IPS-18a (cell line): ENCODE data around the gene FOXP1.

Source experiments
- H3K27ac ChIP-seq: one replicate; pipeline ENCODE4 v1.5.1; 2013; ENCODE audit warnings: low read length
- H3K27me3 ChIP-seq: one replicate; pipeline ENCODE4 v1.6.1; 2013; ENCODE audit warnings: mild to moderate bottlenecking, low read length; ENCODE audit not compliant: control insufficient read depth, insufficient read depth
- H3K36me3 ChIP-seq: one replicate; pipeline ENCODE4 v1.6.1; 2013; ENCODE audit warnings: low read depth, low read length; ENCODE audit not compliant: control insufficient read depth
- H3K4me1 ChIP-seq: one replicate; pipeline ENCODE4 v1.6.1; 2013; ENCODE audit warnings: low read depth, low read length; ENCODE audit not compliant: control insufficient read depth
- H3K4me3 ChIP-seq: one replicate; pipeline ENCODE4 v1.5.1; 2013; ENCODE audit warnings: low read length
- H3K9ac ChIP-seq: one replicate; pipeline ENCODE4 v1.6.1; 2013; ENCODE audit warnings: mild to moderate bottlenecking, low read length, moderate library complexity
- H3K9me3 ChIP-seq: one replicate; pipeline ENCODE4 v1.6.1; 2013; ENCODE audit warnings: low read depth, low read length; ENCODE audit not compliant: control insufficient read depth

Gene FOXP1

DNA sequence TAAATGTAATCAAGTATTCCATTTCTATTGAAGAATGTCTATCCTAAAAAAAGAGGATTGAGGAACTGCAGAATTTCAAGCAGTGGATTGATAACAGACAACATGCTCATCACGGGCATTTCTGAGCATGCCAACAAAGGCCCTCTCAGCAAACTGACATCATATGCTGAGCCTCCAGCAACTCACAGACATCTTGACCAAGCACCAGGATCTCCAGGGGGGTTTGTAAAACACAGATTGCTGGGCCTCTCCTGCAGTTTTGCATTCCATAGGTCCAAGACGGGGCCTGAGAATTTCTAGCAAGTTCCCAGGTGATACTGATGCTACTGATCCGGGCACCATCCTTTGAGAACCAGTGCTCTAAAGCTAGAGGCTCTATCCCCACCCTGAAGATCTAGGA lies 85.0 kb downstream of the FOXP1 start:
- Histone ChIP-seq H3K4me3 (no peak overlapping the region), H3K4me1 (peaks cover 37% of the 10 kb centered on the region), H3K9me3 (no peaks in the 10 kb centered on the region), H3K27me3 (no peaks in the 10 kb centered on the region), H3K9ac (no peak overlapping the region), H3K27ac (peak overlapping the region; percentile 5), H3K36me3 (no peaks in the 10 kb centered on the region)

DNA sequence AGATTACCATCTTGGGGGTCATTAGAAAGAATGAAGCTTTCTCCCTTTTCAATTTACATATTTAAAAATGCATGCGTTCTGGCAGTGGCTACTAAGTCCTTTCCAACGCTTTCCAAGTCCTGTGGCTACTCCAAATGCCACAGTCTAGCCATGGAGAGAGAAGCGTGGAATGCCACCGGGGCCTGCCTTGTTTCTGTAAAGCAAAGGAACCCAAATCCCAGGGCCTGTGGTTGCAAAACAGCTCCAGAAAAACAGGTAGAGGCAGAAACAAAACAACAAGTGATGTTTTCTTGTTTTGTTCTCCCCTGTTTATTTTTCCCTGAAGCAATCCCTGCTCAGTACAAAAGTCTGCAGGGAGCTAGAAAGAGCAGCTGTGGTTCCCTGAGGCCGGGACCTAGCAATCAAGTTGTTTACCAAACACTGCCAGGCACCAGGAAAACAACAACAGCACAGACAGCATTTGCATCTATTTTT lies 85.5 kb downstream of the FOXP1 start:
- Histone ChIP-seq H3K4me3 (no peak overlapping the region), H3K9ac (no peak overlapping the region), H3K27ac (peak overlapping the region; percentile 5), H3K27me3 (no peaks in the 10 kb centered on the region), H3K4me1 (peaks cover 37% of the 10 kb centered on the region), H3K9me3 (no peaks in the 10 kb centered on the region), H3K36me3 (no peaks in the 10 kb centered on the region)

DNA sequence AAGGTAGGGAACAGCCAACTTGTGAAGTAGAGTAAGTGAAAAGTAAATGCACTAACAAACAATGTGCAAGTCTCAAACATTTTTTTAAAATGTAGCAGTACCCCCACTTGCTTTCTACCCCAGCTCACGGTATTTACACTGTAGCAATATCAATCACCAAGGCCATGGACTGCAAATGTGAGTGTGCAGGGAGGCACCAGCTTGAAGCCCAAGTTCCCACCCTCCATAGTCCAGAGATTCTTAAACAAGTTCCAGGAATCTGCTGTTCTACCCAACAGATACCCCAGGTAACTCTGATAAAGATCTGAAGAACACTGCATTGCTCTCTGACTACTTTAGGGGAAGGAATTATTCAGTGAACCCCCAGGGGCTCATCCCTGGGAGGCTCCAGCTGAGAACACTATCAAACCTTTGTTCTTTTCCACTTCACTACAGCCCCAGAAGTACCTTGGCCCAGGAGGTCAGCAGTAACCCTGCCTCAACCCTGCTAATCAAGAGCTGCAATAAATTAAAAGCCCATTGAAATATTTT lies 86.1 kb downstream of the FOXP1 start:
- Histone ChIP-seq H3K4me1 (peaks cover 37% of the 10 kb centered on the region), H3K27ac (peak overlapping the region; percentile 5), H3K9me3 (no peaks in the 10 kb centered on the region), H3K36me3 (no peaks in the 10 kb centered on the region), H3K4me3 (no peak overlapping the region), H3K9ac (no peak overlapping the region), H3K27me3 (no peaks in the 10 kb centered on the region)

DNA sequence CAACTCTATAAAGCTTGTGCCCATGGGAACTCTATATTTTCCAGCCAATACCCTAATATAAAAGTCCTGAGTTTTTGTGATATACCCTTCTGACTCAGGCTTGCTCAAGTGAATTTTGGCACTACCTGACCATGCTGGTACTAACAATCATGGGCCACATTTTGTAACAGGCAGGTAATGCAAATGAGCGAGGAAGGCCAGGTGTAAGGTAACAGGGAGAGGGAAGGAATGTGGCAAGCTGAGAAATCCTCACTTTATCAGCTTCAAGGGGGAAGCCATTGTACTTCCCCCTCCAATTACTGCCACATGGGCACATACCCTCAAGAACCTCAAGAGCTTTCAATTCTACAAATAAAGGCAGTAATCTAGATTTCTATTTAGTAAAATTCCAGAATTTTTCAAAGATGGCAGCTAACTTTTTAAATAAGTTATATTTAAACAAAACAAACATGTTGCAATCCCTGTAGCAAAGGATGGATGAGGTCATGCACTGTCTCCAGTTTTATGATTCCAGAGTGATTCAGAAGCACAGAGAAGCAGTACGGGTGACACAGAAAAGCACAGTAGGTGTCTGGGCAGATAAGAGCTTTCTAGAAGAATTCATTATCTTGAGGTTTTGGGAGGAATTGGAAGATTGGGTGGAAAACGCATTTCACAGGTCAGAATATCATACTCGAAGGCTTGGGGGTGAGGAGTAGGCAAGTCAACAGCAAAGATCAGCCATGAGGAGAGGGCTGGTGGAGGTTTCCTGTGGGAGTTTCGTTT lies 87.6 kb downstream of the FOXP1 start:
- Histone ChIP-seq H3K4me1 (peaks cover 37% of the 10 kb centered on the region), H3K27ac (no peak overlapping the region), H3K9ac (no peak overlapping the region), H3K4me3 (no peak overlapping the region), H3K36me3 (no peaks in the 10 kb centered on the region), H3K9me3 (no peaks in the 10 kb centered on the region), H3K27me3 (no peaks in the 10 kb centered on the region)

DNA sequence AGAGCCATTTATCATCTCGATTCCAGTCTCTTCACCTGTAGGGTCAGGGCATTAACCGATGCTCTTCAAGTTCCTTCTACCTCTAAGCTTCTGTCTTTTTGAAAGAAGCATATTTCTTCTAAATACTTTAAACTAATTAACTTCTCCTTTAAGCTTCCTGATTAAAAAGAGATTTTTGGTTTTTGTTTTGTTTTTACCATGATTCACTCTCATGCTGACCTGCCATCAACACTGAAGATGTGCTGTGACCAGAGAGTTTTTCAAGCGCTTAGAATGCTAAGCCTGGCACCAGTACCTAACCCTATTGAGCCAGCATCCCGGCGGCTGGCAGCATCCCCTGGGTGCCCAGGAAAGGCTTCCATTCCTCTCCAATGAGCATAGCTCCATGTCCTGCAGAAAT lies 89.3 kb downstream of the FOXP1 start:
- no peaks in the 10 kb centered on the region for H3K9me3 ChIP-seq
- H3K27ac ChIP-seq: no peak overlapping the region
- H3K4me3 ChIP-seq: no peak overlapping the region
- peaks cover 37% of the 10 kb centered on the region for H3K4me1 ChIP-seq
- no peaks in the 10 kb centered on the region for H3K36me3 ChIP-seq
- H3K27me3 ChIP-seq: no peaks in the 10 kb centered on the region
- H3K9ac ChIP-seq: no peak overlapping the region

DNA sequence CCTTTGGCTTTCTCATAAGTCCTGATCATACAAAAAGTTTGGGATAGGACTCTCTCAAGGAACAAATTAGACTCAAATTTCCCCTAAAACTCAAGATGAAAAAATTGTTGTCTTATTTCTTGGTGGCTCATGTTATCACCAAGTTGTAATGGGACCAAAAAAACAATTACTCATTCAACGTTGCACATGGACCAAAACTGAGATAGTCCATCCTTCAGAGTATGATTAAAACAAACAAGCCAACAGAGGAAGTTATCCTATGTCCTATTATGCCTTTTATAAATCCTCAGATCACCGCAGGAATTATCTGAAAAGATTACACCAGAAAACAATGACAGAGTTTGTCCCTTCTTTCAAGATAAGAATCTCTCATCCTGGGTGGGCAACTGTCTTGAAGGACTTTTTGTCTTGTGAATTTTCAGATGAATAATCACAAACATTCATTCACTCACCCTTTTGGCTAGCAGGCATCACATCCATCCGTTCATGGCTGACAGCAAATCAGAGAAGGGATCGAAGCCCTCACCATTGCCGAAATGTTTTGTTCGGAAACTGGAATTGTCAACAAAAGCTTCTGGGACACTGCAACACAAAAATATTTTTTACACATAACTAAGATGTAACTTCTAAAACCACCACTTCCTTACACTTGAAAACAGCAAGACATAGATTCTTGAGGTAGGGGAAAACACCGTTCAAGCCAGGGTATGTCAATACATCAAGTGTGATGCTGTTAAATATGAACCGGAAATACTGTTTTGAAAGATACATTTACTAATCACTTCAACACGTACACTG lies 90.4 kb downstream of the FOXP1 start:
- peaks cover 32% of the 10 kb centered on the region for H3K4me1 ChIP-seq
- H3K4me3 ChIP-seq: no peak overlapping the region
- no peaks in the 10 kb centered on the region for H3K9me3 ChIP-seq
- no peaks in the 10 kb centered on the region for H3K27me3 ChIP-seq
- H3K27ac ChIP-seq: no peak overlapping the region
- H3K36me3 ChIP-seq: no peaks in the 10 kb centered on the region
- H3K9ac ChIP-seq: no peak overlapping the region

DNA sequence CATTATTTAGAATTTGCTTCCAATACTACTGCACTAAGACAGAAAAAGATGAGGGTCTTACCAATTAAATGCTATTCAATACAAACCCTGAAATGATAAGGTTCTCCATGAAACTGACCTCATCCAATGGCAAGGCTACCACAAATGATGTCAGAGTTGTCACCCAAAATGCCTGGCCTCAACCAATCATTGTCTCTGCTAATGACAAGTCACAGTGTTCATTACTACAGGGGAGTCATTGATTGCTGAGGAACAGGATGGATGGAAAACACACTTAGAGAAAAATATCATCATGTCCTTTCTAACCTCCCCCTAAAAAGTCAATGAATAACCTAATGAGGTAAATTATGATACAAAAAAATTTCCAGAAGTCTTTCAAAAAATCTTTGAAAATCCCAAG lies 91.0 kb downstream of the FOXP1 start:
- H3K27me3 ChIP-seq: no peaks in the 10 kb centered on the region
- no peaks in the 10 kb centered on the region for H3K9me3 ChIP-seq
- no peak overlapping the region for H3K9ac ChIP-seq
- no peaks in the 10 kb centered on the region for H3K36me3 ChIP-seq
- H3K27ac ChIP-seq: no peak overlapping the region
- peaks cover 26% of the 10 kb centered on the region for H3K4me1 ChIP-seq
- H3K4me3 ChIP-seq: no peak overlapping the region

DNA sequence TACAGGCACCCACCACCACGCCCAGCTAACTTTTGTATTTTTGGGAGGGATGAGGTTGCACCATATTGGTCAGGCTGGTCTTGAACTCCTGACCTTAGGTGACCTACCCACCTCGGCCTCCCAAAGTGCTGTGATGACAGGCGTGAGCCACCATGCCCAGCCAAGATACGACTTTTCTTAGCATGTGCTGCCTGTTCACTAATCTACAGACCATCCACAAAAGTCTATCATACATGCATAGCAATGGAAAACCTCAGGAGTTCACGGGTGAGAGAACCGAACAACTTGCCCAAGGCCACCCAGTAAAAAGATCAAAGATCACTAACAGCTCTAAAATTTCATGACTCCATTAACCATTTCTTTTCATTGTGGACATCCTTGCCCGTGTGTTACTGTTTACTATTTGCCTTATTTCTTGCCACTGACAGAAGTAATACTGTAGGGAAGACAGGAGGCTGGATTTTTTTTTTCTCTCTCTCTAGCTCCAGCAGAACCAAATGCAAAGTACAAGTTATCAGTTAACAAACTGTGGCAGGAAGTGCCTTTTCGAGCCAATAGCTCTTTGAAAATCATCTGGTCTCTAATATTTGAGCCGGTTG lies 92.3 kb downstream of the FOXP1 start:
- no peaks in the 10 kb centered on the region for H3K27me3 ChIP-seq

DNA sequence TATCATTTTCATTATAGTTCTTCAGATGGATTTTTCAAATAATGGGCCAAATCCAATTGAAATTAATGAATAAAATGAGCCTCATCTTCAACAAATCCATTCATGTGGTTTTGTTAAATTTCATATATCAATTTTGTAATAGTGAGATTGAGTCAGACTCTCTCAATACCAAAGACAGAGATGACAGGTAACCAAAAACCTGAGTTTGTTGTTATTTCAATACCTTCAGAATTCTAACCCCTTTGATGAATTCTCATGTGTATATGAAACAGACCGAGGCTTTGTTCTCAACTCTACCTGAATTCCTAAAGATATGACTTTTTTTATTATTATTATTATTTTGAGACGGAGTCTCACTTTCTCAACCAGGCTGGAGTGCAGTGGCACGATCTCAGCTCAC lies 92.8 kb downstream of the FOXP1 start:
- Histone ChIP-seq H3K36me3 (no peaks in the 10 kb centered on the region), H3K27ac (no peak overlapping the region), H3K4me1 (peaks cover 7% of the 10 kb centered on the region), H3K9ac (no peak overlapping the region), H3K4me3 (no peak overlapping the region), H3K9me3 (no peaks in the 10 kb centered on the region), H3K27me3 (no peaks in the 10 kb centered on the region)

More for the DNA sequence above, 92.3 kb downstream of the FOXP1 start:
- Histone ChIP-seq H3K4me1 (peaks cover 13% of the 10 kb centered on the region), H3K9me3 (no peaks in the 10 kb centered on the region), H3K27ac (no peak overlapping the region), H3K9ac (no peak overlapping the region), H3K36me3 (no peaks in the 10 kb centered on the region), H3K4me3 (no peak overlapping the region)

DNA sequence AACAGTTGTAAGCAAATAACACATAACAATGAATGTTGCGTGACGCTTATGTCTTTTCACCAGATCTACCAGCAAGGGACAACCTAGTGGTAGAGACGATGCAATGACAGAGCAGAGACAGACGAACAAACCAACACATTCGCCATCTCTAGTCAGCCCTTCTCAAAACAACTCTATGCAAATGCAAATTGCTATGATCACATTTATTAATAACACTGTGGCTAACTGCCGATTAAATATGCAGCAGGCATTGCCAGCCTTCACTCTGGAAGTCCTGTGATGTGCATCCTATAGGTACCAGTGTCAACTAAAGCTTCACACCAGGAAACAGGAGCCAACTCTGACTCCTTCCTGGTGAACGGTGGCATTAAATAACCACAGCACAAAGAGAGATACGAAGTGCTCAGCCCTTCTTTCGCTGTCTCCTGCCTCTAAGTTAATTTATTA lies 94.2 kb downstream of the FOXP1 start:
- no peaks in the 10 kb centered on the region for H3K9me3 ChIP-seq
- no peaks in the 10 kb centered on the region for H3K27me3 ChIP-seq
- H3K36me3 ChIP-seq: no peaks in the 10 kb centered on the region
- no peak overlapping the region for H3K4me3 ChIP-seq
- H3K4me1 ChIP-seq: no peaks in the 10 kb centered on the region
- no peak overlapping the region for H3K27ac ChIP-seq
- no peak overlapping the region for H3K9ac ChIP-seq

DNA sequence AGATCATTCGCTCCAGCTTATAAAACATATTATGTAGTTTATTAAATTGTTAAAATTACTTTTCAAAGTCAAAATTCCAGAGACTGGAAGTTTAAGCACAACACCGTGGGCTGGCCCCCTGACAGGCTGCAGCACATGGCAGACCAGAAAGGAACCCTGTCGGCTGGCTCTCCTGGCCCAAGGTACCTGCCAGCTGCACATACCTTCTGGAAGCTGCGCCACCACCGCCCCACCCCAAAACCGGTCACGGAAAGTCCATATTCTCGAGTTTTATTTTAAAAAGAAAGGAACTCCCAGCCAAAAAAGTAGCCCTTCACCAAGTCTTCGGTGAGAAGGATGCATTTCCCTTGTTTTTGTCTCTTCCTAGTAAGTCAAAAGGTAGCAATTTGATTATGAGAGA lies 94.6 kb downstream of the FOXP1 start:
- H3K27ac ChIP-seq: no peak overlapping the region
- H3K4me3 ChIP-seq: no peak overlapping the region
- no peak overlapping the region for H3K9ac ChIP-seq
- H3K27me3 ChIP-seq: no peaks in the 10 kb centered on the region
- no peaks in the 10 kb centered on the region for H3K36me3 ChIP-seq
- no peaks in the 10 kb centered on the region for H3K4me1 ChIP-seq
- H3K9me3 ChIP-seq: no peaks in the 10 kb centered on the region
